ENCODE measurements around the gene GHRL. TPM values are rescaled to one million over a fixed set of nuclear protein-coding genes. Genes with fewer than 3 reads are reported as not detected.
"Not testable (repeated sequence)": the region's sequence is repeated elsewhere in the genome, so short reads cannot be mapped to it uniquely, and the experiment has no call there.

GHRL gene
- total RNA-seq, 1 donor from 2014 or later = not detected

DNA sequence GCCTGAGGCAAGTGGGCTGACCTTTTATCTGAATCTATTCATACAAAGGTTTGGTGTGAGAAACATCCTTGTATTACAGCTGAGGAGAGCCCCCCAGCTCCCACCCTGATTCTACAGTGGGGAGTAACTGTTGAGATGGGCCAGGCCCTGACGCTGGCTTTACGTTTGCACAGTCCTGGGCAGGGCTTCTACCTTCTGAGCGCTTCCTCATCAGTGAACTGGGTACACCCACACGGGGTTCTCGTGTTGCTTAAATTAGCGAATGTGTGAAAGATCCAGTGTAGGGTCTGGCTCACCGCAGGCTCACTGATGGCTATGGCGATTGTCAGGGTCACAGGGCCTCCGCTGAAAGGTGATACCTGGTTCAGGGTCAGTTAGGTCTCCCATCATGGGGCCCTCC lies 7.3 kb upstream of the GHRL start:
- Mint-ChIP-seq H3K27me3 (ENCODE audit: low read depth) (no peaks in the 10 kb centered on the region), H3K36me3 (ENCODE audit: low read depth) (peaks cover 36% of the 10 kb centered on the region), H3K4me3 (ENCODE audit: unreplicated experiment) (no peak overlapping the region), H3K4me1 (ENCODE audit: low read depth) (peaks cover 10% of the 10 kb centered on the region), H3K9me3 (ENCODE audit: low read depth) (no peaks in the 10 kb centered on the region), H3K27ac (ENCODE audit: unreplicated experiment) (peak overlapping the region; percentile 41)
- no peak for TF ChIP-seq CTCF (IDR thresholded peaks at IDR 0.05)
- DNase-seq (ENCODE audit: low spot score) = no peak

GRCh38 chr3:10299679-10300078 lies 6.9 kb upstream of the GHRL start:
- H3K4me1 Mint-ChIP-seq (ENCODE audit: low read depth) = peaks cover 10% of the 10 kb centered on the region
- DNase-seq (ENCODE audit: low spot score) = no peak
- H3K36me3 Mint-ChIP-seq (ENCODE audit: low read depth) = peaks cover 35% of the 10 kb centered on the region
- peak overlapping the region; percentile 41 for H3K27ac Mint-ChIP-seq (ENCODE audit: unreplicated experiment)
- H3K27me3 Mint-ChIP-seq (ENCODE audit: low read depth) = no peaks in the 10 kb centered on the region
- no peaks in the 10 kb centered on the region for H3K9me3 Mint-ChIP-seq (ENCODE audit: low read depth)
- no peak for TF ChIP-seq CTCF (IDR thresholded peaks at IDR 0.05)
- H3K4me3 Mint-ChIP-seq (ENCODE audit: unreplicated experiment) = no peak overlapping the region

DNA sequence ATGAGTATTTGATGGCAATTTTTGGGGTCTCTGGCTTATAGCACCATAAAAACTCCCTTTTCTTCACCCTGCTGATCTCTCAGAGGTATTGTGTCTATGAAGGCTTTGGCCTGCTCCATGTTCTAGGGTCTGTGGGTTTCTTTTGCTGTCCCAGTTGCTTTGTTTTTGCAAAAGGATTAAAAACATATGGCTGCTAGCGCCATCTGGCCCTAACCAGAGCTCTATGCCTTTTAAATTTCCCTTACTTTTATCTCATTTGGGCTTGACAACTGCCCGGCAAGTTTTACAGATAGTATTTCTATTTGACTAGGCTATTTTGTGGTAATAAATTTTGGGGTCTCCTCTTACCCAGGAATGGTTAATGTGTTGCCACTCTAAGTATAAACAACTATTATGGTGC lies 6.4 kb upstream of the GHRL start:
- TF ChIP-seq CTCF (IDR thresholded peaks at IDR 0.05) = peak; percentile 44
- peaks cover 10% of the 10 kb centered on the region for H3K4me1 Mint-ChIP-seq (ENCODE audit: low read depth)
- no peaks in the 10 kb centered on the region for H3K27me3 Mint-ChIP-seq (ENCODE audit: low read depth)
- H3K36me3 Mint-ChIP-seq (ENCODE audit: low read depth) = peaks cover 32% of the 10 kb centered on the region
- DNase-seq (ENCODE audit: low spot score) = no peak
- H3K9me3 Mint-ChIP-seq (ENCODE audit: low read depth) = no peaks in the 10 kb centered on the region
- no peak overlapping the region for H3K27ac Mint-ChIP-seq (ENCODE audit: unreplicated experiment)
- H3K4me3 Mint-ChIP-seq (ENCODE audit: unreplicated experiment) = no peak overlapping the region

DNA sequence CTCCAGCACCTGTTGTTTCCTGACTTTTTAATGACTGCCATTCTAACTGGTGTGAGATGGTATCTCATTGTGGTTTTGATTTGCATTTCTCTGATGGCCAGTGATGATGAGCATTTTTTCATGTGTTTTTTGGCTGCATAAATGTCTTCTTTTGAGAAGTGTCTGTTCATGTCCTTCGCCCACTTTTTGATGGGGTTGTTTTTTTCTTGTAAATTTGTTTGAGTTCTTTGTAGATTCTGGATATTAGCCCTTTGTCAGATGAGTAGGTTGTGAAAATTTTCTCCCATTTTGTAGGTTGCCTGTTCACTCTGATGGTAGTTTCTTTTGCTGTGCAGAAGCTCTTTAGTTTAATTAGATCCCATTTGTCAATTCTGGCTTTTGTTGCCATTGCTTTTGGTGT lies 5.3 kb upstream of the GHRL start:
- not testable (repeated sequence) for H3K27ac Mint-ChIP-seq (ENCODE audit: unreplicated experiment); DNase-seq (ENCODE audit: low spot score); H3K4me3 Mint-ChIP-seq (ENCODE audit: unreplicated experiment); H3K27me3 Mint-ChIP-seq (ENCODE audit: low read depth); H3K9me3 Mint-ChIP-seq (ENCODE audit: low read depth)
- Mint-ChIP-seq H3K36me3 (ENCODE audit: low read depth) (peaks cover 23% of the 10 kb centered on the region), H3K4me1 (ENCODE audit: low read depth) (peaks cover 11% of the 10 kb centered on the region)

DNA sequence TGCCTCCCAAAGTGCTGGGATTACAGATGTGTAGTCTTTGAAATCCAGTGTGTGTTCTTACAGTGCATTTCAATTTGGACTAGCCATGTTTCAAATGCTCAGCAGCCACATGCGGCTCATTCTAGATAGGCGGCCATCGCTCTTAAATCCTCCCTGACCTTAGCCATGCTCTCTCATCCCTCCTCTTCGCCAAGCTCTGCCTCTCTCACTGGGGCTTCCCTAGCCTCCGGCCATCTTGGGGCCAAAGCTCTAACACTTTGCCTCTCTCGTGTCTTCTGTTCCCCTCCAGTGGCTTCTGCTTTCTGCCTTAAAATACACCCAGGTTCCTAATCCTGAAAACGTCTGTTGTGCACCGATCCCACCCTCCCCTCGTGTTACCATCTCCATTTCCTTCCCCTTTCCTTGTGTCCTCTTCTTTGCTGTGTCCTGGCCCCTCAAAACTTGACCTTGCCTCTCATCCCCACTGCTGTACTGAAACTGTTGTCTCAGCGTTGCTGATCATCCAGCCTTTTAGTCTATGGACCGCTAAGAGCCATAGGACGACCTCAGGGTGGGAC lies 1.4 kb upstream of the GHRL start:
- H3K4me1 Mint-ChIP-seq (ENCODE audit: low read depth) = peaks cover 21% of the 10 kb centered on the region
- H3K27me3 Mint-ChIP-seq (ENCODE audit: low read depth) = no peaks in the 10 kb centered on the region
- DNase-seq (ENCODE audit: low spot score) = no peak
- no peak overlapping the region for H3K27ac Mint-ChIP-seq (ENCODE audit: unreplicated experiment)
- no peak for TF ChIP-seq CTCF (IDR thresholded peaks at IDR 0.05)
- H3K9me3 Mint-ChIP-seq (ENCODE audit: low read depth) = no peaks in the 10 kb centered on the region
- H3K4me3 Mint-ChIP-seq (ENCODE audit: unreplicated experiment) = no peak overlapping the region
- H3K36me3 Mint-ChIP-seq (ENCODE audit: low read depth) = peaks cover 9% of the 10 kb centered on the region

DNA sequence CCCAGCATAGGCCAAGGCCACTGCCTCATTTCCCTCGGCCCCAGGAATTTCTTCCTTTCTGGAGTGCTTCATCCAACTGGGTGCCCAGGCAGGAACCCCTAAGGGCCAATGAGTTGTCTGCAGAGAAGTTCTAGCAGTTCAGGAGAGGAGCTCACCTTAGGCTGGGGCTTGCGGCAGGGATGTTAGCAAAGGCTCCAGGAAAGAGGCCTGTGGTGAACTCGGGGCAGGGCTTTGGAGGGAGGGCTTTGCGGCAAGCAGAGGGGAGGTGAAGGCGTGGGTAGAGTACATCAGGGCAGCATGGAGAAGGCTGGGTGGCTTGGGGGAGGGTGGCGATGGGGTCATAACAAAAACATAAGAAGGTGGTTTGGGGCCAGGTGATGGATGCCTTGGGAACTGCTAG lies 1.1 kb downstream of the GHRL start:
- no peaks in the 10 kb centered on the region for H3K27me3 Mint-ChIP-seq (ENCODE audit: low read depth)
- DNase-seq (ENCODE audit: low spot score) = no peak
- H3K9me3 Mint-ChIP-seq (ENCODE audit: low read depth) = no peaks in the 10 kb centered on the region
- H3K27ac Mint-ChIP-seq (ENCODE audit: unreplicated experiment) = no peak overlapping the region
- H3K36me3 Mint-ChIP-seq (ENCODE audit: low read depth) = peaks cover 9% of the 10 kb centered on the region
- no peak overlapping the region for H3K4me3 Mint-ChIP-seq (ENCODE audit: unreplicated experiment)
- H3K4me1 Mint-ChIP-seq (ENCODE audit: low read depth) = peaks cover 24% of the 10 kb centered on the region
- TF ChIP-seq CTCF (IDR thresholded peaks at IDR 0.05) = no peak

Data from chondrocyte (in vitro differentiated cells).